Right cardiac atrium (tissue), 5 donors: ENCODE results near the gene HOPX. TPM values are rescaled to one million over a fixed set of nuclear protein-coding genes. Genes with fewer than 3 reads are reported as not detected.

ENCODE experiments used
- ATAC-seq, 2 donors: fragments of 200-7000 bp; cut with Tn5 transposase; one replicate each; pipeline versions ENCODE4 v1.8.0 to v1.9.1; 2020; ENCODE audit warnings: moderate library complexity in 2 of 2, mild to moderate bottlenecking in 1 of 2
- DNase-seq, 3 donors: peaks; one replicate each; pipeline ENCODE4 v3.0.0-alpha.2; 2020
- H3K27ac ChIP-seq: one replicate; pipeline ENCODE4 v1.5.1; 2013; ENCODE audit warnings: mild to moderate bottlenecking, low read length, control low read depth, moderate library complexity
- H3K27me3 ChIP-seq: one replicate; pipeline ENCODE4 v1.6.1; 2013; ENCODE audit not compliant: control insufficient read depth, insufficient read depth
- H3K4me1 ChIP-seq: one replicate; pipeline ENCODE4 v1.6.1; 2013; ENCODE audit warnings: low read length; ENCODE audit not compliant: control insufficient read depth, insufficient read depth
- H3K4me3 ChIP-seq: one replicate; pipeline ENCODE4 v1.5.1; 2013; ENCODE audit warnings: low read length, control low read depth
- H3K9me3 ChIP-seq: one replicate; pipeline ENCODE4 v1.6.1; 2013; ENCODE audit warnings: low read length; ENCODE audit not compliant: control insufficient read depth
- WGBS: extraction: QIAGEN DNeasy Blood & Tissue Kit; methylation state at CpG from one replicate; pipeline ENCODE4 v1.1.7; 2013; 5-methylcytosine and 5-hydroxymethylcytosine counted together
- intact Hi-C, 4 donors: fragments of 100-400 bp; cut with DNase I; formaldehyde crosslinking; loops; one replicate each; pipeline versions ENCODE4 v1.11.0 to v1.14.0; 2022 to 2023
- polyA plus RNA-seq: library from polyadenylated mRNA; stranded (reverse); fragments of 200-250 nt; gene quantifications from one replicate; pipeline ENCODE4 v1.2.3, GENCODE V29; 2013
- total RNA-seq, 4 donors: library from RNA; stranded (reverse); fragmentation: NEBNext Ultra II Directional; extraction: Animal tissue kit (Norgen Biotek cat#: 25700); gene quantifications; one replicate each; pipeline ENCODE4 v1.2.1, GENCODE V29; 2021
- donor health status: healthy with polysubstance abuse.
- donor health status: DM: no; HTN: yes; CAD: no.
- donor health status: DM: no; HTN: no; CAD: no.
- donor health status: DM: no; HTN: yes; CAD: no; lungs with severe emphysema.
- donor health status: DM: yes; HTN: yes; CAD: no.

Gene HOPX
- total and polyA plus RNA-seq, 5 donors, result 30.6 to 159 (median 72.1) TPM

DNA sequence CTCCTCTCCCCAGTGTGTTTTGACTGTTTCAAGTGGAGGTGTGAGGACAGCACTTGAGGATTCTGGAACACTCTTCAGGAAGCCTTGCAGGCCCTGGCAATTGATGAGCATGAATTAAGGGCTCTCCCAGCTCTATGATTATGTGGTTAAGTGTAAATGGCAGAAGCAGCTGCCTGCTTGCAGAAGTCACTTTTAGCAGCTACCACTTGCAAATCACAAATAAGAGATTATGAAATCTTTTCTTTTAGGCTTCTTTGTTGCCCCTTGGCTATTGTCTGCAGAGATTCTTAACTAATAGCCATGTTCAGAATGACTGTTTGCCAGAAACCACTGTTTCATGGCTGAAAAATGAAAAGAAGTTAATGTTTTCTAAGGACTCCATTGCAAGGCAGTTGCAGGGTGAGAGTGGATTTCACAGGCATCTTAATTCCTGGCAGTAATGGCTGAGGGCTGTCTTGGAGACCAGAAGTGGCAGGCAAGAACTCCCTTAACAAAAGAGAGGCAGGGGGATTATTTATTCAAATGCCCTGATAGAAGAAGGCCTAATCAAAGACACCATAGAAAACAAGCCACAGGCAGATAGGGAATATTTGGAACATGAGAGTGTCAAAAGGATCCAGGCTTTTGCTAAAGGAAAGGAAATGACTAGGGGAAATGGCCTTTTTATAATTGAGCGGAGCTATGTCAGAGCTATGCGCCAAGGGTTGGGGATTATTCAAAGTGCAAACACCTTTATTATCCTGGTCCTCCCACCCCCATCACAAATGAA is 8.3 kb upstream of the HOPX start:
- ATAC-seq, result no peak
- Histone ChIP-seq H3K4me1 (no peaks in the 10 kb centered on the region), H3K9me3 (no peaks in the 10 kb centered on the region), H3K27me3 (no peaks in the 10 kb centered on the region), H3K27ac (no peak overlapping the region), H3K4me3 (no peak overlapping the region)
- intact Hi-C loops, result no loop called here
- WGBS, result 67% methylated on average over 2 of the region's 2 CpGs
- no peak for DNase-seq

DNA sequence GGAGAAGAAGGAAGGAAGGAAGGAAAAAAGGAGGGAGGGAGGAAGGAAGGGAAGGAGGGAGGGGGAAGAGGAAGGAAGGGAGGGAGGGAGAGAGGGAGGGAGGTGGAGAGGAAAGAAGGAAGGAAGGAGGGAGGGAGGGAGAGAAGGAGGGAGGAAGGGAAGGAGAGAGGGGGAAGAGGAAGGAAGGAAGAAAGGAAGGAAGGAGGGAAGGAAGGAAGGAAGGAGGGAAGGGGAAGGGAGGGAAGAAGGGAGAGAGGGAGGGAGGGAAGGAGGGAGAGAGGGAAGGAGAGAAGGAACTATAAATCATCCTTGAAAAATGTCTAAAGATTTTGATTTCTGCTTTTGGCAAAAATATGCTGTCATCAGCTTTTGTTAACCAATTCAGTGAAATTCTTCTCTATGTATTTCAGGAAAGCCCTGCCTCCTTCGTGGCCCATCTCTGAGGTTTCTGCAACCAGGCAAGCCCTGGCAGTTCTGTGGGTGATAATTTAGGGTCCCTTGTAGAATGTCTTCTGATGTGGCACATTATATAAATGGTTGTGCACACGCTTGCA is 7.1 kb upstream of the HOPX start:
- 86% methylated on average over 2 of the region's 2 CpGs for WGBS
- Histone ChIP-seq H3K4me3 (no peak overlapping the region), H3K27me3 (no peaks in the 10 kb centered on the region), H3K4me1 (no peaks in the 10 kb centered on the region), H3K9me3 (no peaks in the 10 kb centered on the region), H3K27ac (no peak overlapping the region)
- DNase-seq (no peak), ATAC-seq (no peak)
- intact Hi-C loops, result no loop called here

DNA sequence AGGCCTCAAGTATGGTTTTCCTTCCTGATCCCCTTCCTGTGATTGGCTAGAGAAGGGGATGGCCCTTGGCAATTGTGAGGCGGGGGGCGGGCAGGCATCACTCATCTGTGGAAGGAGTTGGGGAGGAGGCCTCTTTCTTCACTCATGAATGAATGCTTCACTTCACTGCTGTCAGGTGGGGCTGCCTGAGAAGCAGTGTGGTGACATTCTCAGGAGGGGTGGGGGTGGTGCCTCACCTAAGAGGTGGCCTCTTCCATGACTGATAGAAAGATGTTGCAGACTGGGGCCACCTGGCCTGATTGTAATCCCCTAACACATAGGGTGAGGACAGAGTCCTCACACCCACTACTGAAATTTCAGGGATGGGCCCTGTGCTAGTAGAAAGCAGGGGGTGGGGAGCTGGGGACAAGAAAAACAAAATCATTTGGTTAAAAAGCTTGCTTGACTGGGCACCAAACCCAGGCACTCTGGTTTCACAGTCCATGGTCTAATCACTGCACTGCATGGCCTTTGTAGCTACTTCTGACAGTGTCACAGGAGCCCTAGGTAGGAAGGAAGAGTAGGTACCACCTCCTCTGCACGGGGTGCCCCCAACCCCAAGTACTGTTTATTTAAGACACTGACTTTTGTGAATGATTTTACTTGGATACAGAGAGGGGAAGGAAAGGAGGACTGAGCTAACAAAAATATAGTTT is 5.6 kb upstream of the HOPX start:
- Histone ChIP-seq H3K27ac (no peak overlapping the region), H3K4me1 (peaks cover 3% of the 10 kb centered on the region), H3K9me3 (no peaks in the 10 kb centered on the region), H3K4me3 (no peak overlapping the region), H3K27me3 (no peaks in the 10 kb centered on the region)
- WGBS, result 88% methylated on average over 3 of the region's 3 CpGs
- no peak for DNase-seq
- no peak for ATAC-seq
- intact Hi-C loops, result no loop called here

DNA sequence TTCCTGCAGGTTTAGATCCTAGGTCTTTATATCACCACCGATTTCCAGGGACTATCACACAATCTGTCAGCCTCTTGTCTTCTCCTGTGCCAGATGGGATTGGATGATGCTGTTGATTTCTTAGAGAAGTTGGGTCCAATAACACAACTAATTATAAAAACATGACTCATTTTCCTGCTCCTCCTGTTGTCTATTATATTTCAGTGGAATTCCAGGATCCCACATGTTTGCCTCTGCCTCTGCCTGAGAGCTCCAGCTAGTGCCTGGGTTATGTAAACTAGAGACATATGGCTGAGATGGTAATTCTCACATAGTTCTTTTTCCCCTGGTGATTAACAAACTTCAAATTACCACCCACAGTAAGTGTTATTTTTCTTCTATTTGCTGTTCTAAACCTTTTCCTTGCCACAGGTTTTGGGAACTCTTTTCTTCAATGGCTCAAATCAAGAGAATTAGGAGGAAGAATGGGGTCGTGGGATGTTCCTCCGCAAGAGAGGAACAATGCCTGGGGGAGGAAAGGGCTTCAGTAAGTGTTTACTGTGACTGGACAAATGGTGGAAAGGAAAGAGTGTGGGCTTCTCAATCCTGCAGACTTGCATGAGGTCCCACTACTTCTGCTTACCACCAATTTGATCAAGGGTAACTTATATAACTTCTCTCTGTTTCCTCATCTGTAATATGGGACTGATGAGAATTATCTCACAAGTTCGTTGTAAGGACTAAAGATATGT is 3.4 kb upstream of the HOPX start:
- Histone ChIP-seq H3K27me3 (no peaks in the 10 kb centered on the region), H3K9me3 (no peaks in the 10 kb centered on the region), H3K27ac (no peak overlapping the region), H3K4me1 (peaks cover 3% of the 10 kb centered on the region), H3K4me3 (no peak overlapping the region)
- intact Hi-C loops, result no loop called here
- ATAC-seq (no peak), DNase-seq (no peak)
- WGBS, result 58% methylated on average over 4 of the region's 4 CpGs

DNA sequence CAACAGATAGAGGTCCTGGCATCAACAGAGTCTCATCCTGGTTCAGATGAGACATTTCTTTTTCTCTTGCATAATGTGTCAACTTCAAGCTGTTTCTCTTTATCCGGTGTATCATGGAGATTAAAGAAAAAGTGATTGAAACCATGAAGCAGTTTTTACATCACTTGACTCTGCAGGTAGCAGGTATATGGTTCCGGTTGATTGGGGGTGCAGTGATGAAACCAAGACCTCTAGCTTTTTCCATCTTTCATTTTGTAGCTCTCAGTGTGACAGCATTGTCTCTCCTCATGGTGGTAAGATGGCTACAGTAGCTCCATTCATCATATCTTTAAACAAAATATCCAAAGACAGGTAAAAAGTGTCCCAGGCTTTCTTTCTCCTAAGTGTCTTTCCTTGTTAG is 2.4 kb upstream of the HOPX start:
- Histone ChIP-seq H3K27ac (no peak overlapping the region), H3K27me3 (no peaks in the 10 kb centered on the region), H3K4me1 (peaks cover 3% of the 10 kb centered on the region), H3K4me3 (no peak overlapping the region), H3K9me3 (no peaks in the 10 kb centered on the region)
- intact Hi-C loops, result no loop called here
- no peak for DNase-seq
- ATAC-seq, result no peak
- WGBS, result 97% methylated on average over 2 of the region's 2 CpGs

DNA sequence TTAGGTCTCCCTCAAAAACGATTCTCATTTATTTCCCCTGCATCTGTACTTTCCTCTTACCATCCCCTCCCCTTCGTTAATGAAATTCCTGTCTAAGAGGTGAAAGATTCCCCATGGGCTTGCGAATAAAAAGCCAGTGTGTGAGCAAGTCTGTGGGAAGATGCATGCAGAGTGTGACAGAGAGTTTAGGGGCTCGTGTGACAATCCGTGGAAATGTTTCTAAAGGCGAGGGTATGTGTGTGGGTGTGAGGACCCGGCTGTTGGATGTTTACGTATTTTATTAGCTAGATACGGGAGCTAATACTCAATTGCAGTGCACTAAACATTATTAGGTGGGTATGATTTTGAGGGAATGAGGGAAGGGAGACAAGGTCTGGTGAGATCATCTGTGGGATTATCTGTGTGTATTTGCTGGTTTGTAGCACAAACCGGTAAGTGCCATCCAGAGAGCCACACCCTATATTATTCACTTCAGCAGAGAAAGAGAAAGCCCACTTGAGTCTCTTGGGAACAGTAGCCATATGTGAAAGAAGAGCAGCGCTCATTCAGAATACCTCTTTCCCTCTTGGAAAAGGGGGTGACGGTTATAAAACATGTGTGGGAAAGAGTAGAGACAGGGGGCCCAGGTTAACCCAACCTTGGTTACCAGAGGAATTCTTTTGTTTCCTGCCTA is 893 bp upstream of the HOPX start:
- Histone ChIP-seq H3K9me3 (no peaks in the 10 kb centered on the region), H3K4me3 (peak overlapping the region; percentile 32), H3K27me3 (no peaks in the 10 kb centered on the region), H3K4me1 (peaks cover 6% of the 10 kb centered on the region), H3K27ac (no peak overlapping the region)
- WGBS, result 42% methylated on average over 12 of the region's 12 CpGs
- DNase-seq (no peak), ATAC-seq (no peak)
- intact Hi-C loops, result no loop called here

DNA sequence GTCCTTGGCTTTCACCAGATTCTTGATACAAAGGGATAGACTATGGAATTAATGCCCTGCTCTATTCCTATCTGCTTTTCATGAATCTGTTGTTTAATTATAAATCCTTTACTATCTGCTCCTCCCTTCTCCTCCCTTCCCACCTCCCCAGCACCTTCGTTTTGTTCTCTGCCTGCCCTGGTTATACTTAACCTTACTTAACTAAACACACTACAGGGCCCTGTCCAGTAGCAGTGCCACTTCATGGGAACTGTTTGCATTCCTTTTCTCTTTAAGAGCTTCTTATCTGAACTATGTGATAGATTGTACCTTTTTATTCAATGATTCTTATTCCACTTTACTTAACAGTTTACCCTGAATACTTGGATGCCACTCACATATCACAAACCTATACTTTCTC is 830 bp downstream of the HOPX start:
- ATAC-seq (peak; percentile 45 to 56), DNase-seq (no peak)
- intact Hi-C loops, result no loop called here
- H3K27me3 ChIP-seq, result no peaks in the 10 kb centered on the region
- peak overlapping the region; percentile 10 for H3K4me3 ChIP-seq
- WGBS, result 69% methylated on average over 1 of the region's 1 CpG
- H3K9me3 ChIP-seq, result no peaks in the 10 kb centered on the region
- H3K4me1 ChIP-seq, result peaks cover 6% of the 10 kb centered on the region
- no peak overlapping the region for H3K27ac ChIP-seq

DNA sequence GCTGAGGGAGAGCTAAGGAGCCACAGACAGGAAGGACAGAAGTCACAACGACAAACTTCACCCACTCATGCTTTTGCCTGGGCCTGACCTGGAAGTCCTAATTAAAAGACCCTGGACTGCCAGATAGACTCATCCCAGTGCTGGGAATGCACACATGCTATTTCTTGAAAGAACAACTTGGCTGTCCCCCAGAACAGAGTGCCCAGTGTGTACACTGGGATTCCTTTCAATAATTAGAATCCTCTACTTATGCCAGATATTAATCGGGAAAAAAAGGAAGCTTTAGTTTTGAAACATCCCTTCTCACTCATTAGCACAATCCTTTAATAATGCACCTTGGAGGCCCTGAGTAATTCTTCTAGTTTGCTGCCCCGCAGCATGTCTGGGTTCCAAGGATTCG is 3.4 kb downstream of the HOPX start:
- no peaks in the 10 kb centered on the region for H3K27me3 ChIP-seq
- 63% methylated on average over 4 of the region's 4 CpGs for WGBS
- H3K9me3 ChIP-seq, result no peaks in the 10 kb centered on the region
- peaks cover 6% of the 10 kb centered on the region for H3K4me1 ChIP-seq
- H3K4me3 ChIP-seq, result no peak overlapping the region
- intact Hi-C loops, result no loop called here
- DNase-seq, result no peak
- H3K27ac ChIP-seq, result no peak overlapping the region
- ATAC-seq, result peak in 1 of 2 donors; percentile 47

DNA sequence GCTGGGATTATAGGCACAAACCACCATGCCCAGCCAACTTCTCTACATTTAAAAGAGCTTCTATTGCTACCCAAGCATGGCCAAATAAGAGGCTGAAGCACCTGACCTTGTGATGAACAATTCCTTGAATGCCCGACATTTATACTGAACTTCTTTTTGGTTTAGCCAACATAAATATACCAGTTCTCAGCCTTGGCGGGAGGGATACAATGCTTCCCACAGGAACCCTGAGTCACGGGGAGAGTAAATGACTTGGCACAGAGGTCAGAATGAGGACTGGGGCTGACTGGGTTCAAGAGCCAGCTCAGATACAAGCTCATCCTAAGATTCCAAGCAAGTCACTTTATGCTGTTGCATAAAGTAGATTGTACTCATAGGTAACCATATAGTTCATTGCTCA is 6.1 kb downstream of the HOPX start:
- Histone ChIP-seq H3K4me3 (no peak overlapping the region), H3K27me3 (no peaks in the 10 kb centered on the region), H3K9me3 (no peaks in the 10 kb centered on the region), H3K27ac (no peak overlapping the region), H3K4me1 (peaks cover 3% of the 10 kb centered on the region)
- intact Hi-C loops, result no loop called here
- DNase-seq (no peak), ATAC-seq (no peak)
- WGBS, result 75% methylated on average over 3 of the region's 3 CpGs

DNA sequence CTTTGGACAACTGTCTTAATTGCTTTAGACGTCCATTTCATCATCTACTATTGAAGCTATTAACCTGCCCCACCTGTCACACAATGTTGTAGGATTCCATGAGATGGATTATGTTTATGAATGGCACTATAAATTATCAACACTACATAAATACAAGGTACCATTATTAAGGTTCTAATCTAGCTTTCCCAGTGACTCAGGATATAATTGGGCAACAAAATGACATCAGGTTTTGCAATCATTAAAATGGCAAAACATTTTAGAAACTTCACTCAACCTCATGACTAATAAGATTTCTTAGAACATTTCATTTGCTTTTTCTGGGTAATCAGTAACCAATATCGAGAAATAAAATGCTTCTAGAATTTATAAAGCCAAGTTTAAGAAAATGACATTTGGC is 9.2 kb downstream of the HOPX start:
- WGBS, result 77% methylated on average over 2 of the region's 2 CpGs
- no peak for DNase-seq
- H3K27ac ChIP-seq, result no peak overlapping the region
- ATAC-seq, result no peak
- H3K9me3 ChIP-seq, result peaks cover 1% of the 10 kb centered on the region
- intact Hi-C loops, result no loop called here
- no peaks in the 10 kb centered on the region for H3K27me3 ChIP-seq
- no peak overlapping the region for H3K4me3 ChIP-seq
- no peaks in the 10 kb centered on the region for H3K4me1 ChIP-seq
